HG03469 (cell line): ENCODE data around the gene PPP1R12B.
"Not testable (repeated sequence)": the region's sequence is repeated elsewhere in the genome, so short reads cannot be mapped to it uniquely, and the experiment has no call there.

ENCODE experiments used
- ATAC-seq: cut with Tn5 transposase; IDR thresholded peaks from one replicate; pipeline ENCODE4 v1.9.1; 2021; ENCODE audit warnings: mild to moderate bottlenecking, moderate library complexity, moderate number of reproducible peaks; ENCODE audit not compliant: unreplicated experiment

The PPP1R12B gene

GRCh38 chr1:202593845-202594244, 245.3 kb downstream of the PPP1R12B start:
- ATAC-seq: no peak

GRCh38 chr1:202596638-202597037, 248.1 kb downstream of the PPP1R12B start:
- no peak for ATAC-seq

GRCh38 chr1:202597090-202597761, 248.7 kb downstream of the PPP1R12B start:
- ATAC-seq: no peak

GRCh38 chr1:202599669-202600431, 251.4 kb downstream of the PPP1R12B start:
- no peak for ATAC-seq

GRCh38 chr1:202600432-202601041, 252.0 kb downstream of the PPP1R12B start:
- no peak for ATAC-seq

- ATAC-seq: no peak
Measured at GRCh38 chr1:202603435-202603834, 254.9 kb downstream of the PPP1R12B start.

- ATAC-seq: no peak
Measured at GRCh38 chr1:202605515-202605914, 257.0 kb downstream of the PPP1R12B start.

GRCh38 chr1:202612036-202612435, 263.5 kb downstream of the PPP1R12B start:
- ATAC-seq: not testable (repeated sequence)

GRCh38 chr1:202613571-202613970, 265.1 kb downstream of the PPP1R12B start:
- no peak for ATAC-seq

- not testable (repeated sequence) for ATAC-seq
Measured at GRCh38 chr1:202614363-202615207, 266.1 kb downstream of the PPP1R12B start.

GRCh38 chr1:202615208-202615500, 266.7 kb downstream of the PPP1R12B start:
- ATAC-seq: not testable (repeated sequence)

- no peak for ATAC-seq
Measured at GRCh38 chr1:202615501-202616354, 267.2 kb downstream of the PPP1R12B start.

GRCh38 chr1:202616355-202616915, 267.9 kb downstream of the PPP1R12B start:
- no peak for ATAC-seq

GRCh38 chr1:202619012-202619411, 270.5 kb downstream of the PPP1R12B start:
- ATAC-seq: not testable (repeated sequence)

GRCh38 chr1:202619505-202619904, 271.0 kb downstream of the PPP1R12B start:
- ATAC-seq: no peak

- ATAC-seq: not testable (repeated sequence)
Measured at GRCh38 chr1:202620036-202620435, 271.5 kb downstream of the PPP1R12B start.

GRCh38 chr1:202621446-202621845, 272.9 kb downstream of the PPP1R12B start:
- ATAC-seq: no peak

GRCh38 chr1:202622388-202622787, 273.9 kb downstream of the PPP1R12B start:
- no peak for ATAC-seq

GRCh38 chr1:202623075-202623474, 274.6 kb downstream of the PPP1R12B start:
- ATAC-seq: no peak

- not testable (repeated sequence) for ATAC-seq
Measured at GRCh38 chr1:202623476-202623875, 275.0 kb downstream of the PPP1R12B start.
